GM12865 (cell line): Measurements from ENCODE around the gene FAM171A1.

Experiments
- DNase-seq: peaks from one replicate; pipeline ENCODE4 v3.0.0; 2010; ENCODE audit warnings: low read depth
- H3K4me3 ChIP-seq: 2 replicates; pipeline ENCODE4 v1.5.1; 2011; ENCODE audit warnings: mild to moderate bottlenecking, low read depth, low read length, control low read depth
- CTCF ChIP-seq: IDR thresholded peaks from 2 replicates; pipeline ENCODE4 v1.5.1; 2011; ENCODE audit warnings: low read length, control low read depth, low read depth, inconsistent platforms; ENCODE audit not compliant: insufficient read depth; ENCODE audit errors: missing control alignments

The FAM171A1 gene

GRCh38 chr10:15224948-15225347, 146.1 kb downstream of the FAM171A1 start:
- no peak overlapping the region for H3K4me3 ChIP-seq
- no peak for TF ChIP-seq CTCF
- no peak for DNase-seq

- H3K4me3 ChIP-seq = no peak overlapping the region
- no peak for TF ChIP-seq CTCF
- no peak for DNase-seq
Observed at GRCh38 chr10:15223174-15223573, 147.9 kb downstream of the FAM171A1 start.

GRCh38 chr10:15222511-15222910, 148.6 kb downstream of the FAM171A1 start:
- TF ChIP-seq CTCF = no peak
- H3K4me3 ChIP-seq = no peak overlapping the region
- DNase-seq = no peak

GRCh38 chr10:15220445-15220844, 150.6 kb downstream of the FAM171A1 start:
- no peak for DNase-seq
- H3K4me3 ChIP-seq = no peak overlapping the region
- TF ChIP-seq CTCF = no peak

- DNase-seq = no peak
- TF ChIP-seq CTCF = no peak
- H3K4me3 ChIP-seq = no peak overlapping the region
Observed at GRCh38 chr10:15216700-15217099, 154.4 kb downstream of the FAM171A1 start.

- no peak for TF ChIP-seq CTCF
- H3K4me3 ChIP-seq = no peak overlapping the region
- no peak for DNase-seq
Observed at GRCh38 chr10:15214237-15214636, 156.9 kb downstream of the FAM171A1 start.

- H3K4me3 ChIP-seq = no peak overlapping the region
- no peak for TF ChIP-seq CTCF
- DNase-seq = no peak
Observed at GRCh38 chr10:15213461-15213861, 157.6 kb downstream of the FAM171A1 start.
